HCT116 (cell line): ENCODE measurements around the gene CCDC74B. TPM values are rescaled to one million over a fixed set of nuclear protein-coding genes. Genes with fewer than 3 reads are reported as not detected.

ENCODE experiments used
- ATAC-seq: fragments of 200-7000 bp; cut with Tn5 transposase; 2 replicates; pipeline ENCODE4 v1.9.1; 2020; ENCODE audit warnings: mild to moderate bottlenecking, moderate library complexity
- BruUV-seq: library from RNA; stranded (reverse); fragments of 400-500 nt; replicated peaks from 2 replicates; lab custom pipeline; 2021; lab: Mats Ljungman, UMichigan
- CTCF ChIA-PET: fragments of 300-600 bp; sonication (Branson Sonifier 250); formaldehyde crosslinking; loops from one replicate; lab custom pipeline; 2021; ENCODE audit warnings: antibody characterized with exemption; lab: Charles Lee
- POLR2A ChIA-PET: fragments of 300-600, 350-600 bp; sonication (Branson Sonifier 250); formaldehyde crosslinking; loops from one replicate; lab custom pipeline; 2021; ENCODE audit warnings: antibody characterized with exemption; lab: Charles Lee
- RAD21 ChIA-PET, 2 experiments: fragments of 300-600 bp; sonication (Branson Sonifier 250); formaldehyde crosslinking; loops; one replicate each; lab custom pipeline; 2023; ENCODE audit warnings: low total read pairs in 2 of 2; ENCODE audit not compliant: uncharacterized antibody in 2 of 2, unreplicated experiment in 2 of 2, low non-redundant PET in 1 of 2; lab: Charles Lee
- DNase-seq: peaks from one replicate; pipeline ENCODE4 v3.0.0-alpha.2; 2010; ENCODE audit warnings: low read depth, low spot score
- H2AFZ ChIP-seq: fragments of 200-600 bp; shearing (Covaris generic), sonication (generic); 2 replicates; pipeline ENCODE4 v1.6.1; 2017; ENCODE audit warnings: low read depth, mixed run types, mixed read lengths, antibody characterized with exemption, low read length; ENCODE audit not compliant: poor library complexity, severe bottlenecking
- H3K27ac ChIP-seq: 2 replicates; pipeline ENCODE4 v1.5.1; 2012; ENCODE audit warnings: low read depth, low read length
- H3K27me3 ChIP-seq: fragments of 200-600 bp; sonication (generic); 2 replicates; pipeline ENCODE4 v1.6.1; 2016; ENCODE audit warnings: mixed run types, low read length, mixed read lengths; ENCODE audit not compliant: insufficient read depth
- H3K36me3 ChIP-seq, 2 experiments: fragments of 200-500 bp in 1 of 2; fragments of 200-600 bp in 1 of 2; sonication (Bioruptor generic) in 1 of 2; sonication (generic) in 1 of 2; 2 replicates each; pipeline versions ENCODE4 v1.5.1 to v1.6.1; 2014 to 2016; ENCODE audit warnings: low read length in 2 of 2, inconsistent platforms in 1 of 2, mixed read lengths in 1 of 2, mixed run types in 1 of 2; ENCODE audit not compliant: insufficient read depth in 2 of 2, control insufficient read depth in 1 of 2
- H3K4me1 ChIP-seq, 2 experiments: fragments of 200-600 bp in 1 of 2; sonication (generic) in 1 of 2; 2 replicates each; pipeline versions ENCODE4 v1.5.1 to v1.6.1; 2012 to 2017; ENCODE audit warnings: low read length in 2 of 2, inconsistent platforms in 1 of 2, mild to moderate bottlenecking in 1 of 2, mixed read lengths in 1 of 2, mixed run types in 1 of 2, moderate library complexity in 1 of 2; ENCODE audit not compliant: insufficient read depth in 2 of 2, control insufficient read depth in 1 of 2
- H3K4me2 ChIP-seq: fragments of 200-600 bp; sonication (generic); 2 replicates; pipeline ENCODE4 v1.6.1; 2017; ENCODE audit warnings: mixed run types, low read length, mixed read lengths
- H3K4me3 ChIP-seq, 2 experiments: fragments of 200-600 bp in 1 of 2; sonication (generic) in 1 of 2; replicated peaks in 1 of 2; 2 replicates each; pipeline ENCODE4 v1.5.1; 2011 to 2016; ENCODE audit warnings: low read length in 2 of 2, control low read depth in 1 of 2, low read depth in 1 of 2, mild to moderate bottlenecking in 1 of 2, mixed read lengths in 1 of 2, mixed run types in 1 of 2
- H3K79me2 ChIP-seq: fragments of 200-600 bp; sonication (generic); 2 replicates; pipeline ENCODE4 v1.6.1; 2017; ENCODE audit warnings: mild to moderate bottlenecking, mixed run types, low read length, moderate library complexity, mixed read lengths; ENCODE audit not compliant: insufficient read depth
- H3K9ac ChIP-seq: fragments of 200-600 bp; sonication (generic); 2 replicates; pipeline ENCODE4 v1.6.1; 2016; ENCODE audit warnings: low read length, mixed read lengths
- H3K9me2 ChIP-seq: fragments of 200-600 bp; sonication (generic), shearing (Covaris generic); 2 replicates; pipeline ENCODE4 v1.6.1; 2017; ENCODE audit warnings: mixed run types, mild to moderate bottlenecking, moderate library complexity; ENCODE audit not compliant: insufficient read depth
- H3K9me3 ChIP-seq, 2 experiments: fragments of 200-500 bp in 1 of 2; fragments of 200-600 bp in 1 of 2; sonication (Bioruptor generic) in 1 of 2; sonication (generic) in 1 of 2; 2 replicates each; pipeline ENCODE4 v1.6.1; 2014 to 2017; ENCODE audit warnings: low read length in 2 of 2, mixed read lengths in 2 of 2, inconsistent platforms in 1 of 2, low read depth in 1 of 2, mild to moderate bottlenecking in 1 of 2, mixed run types in 1 of 2, moderate library complexity in 1 of 2; ENCODE audit not compliant: control insufficient read depth in 1 of 2, insufficient read depth in 1 of 2
- H4K20me1 ChIP-seq: fragments of 200-600 bp; sonication (generic), shearing (Covaris generic); 2 replicates; pipeline ENCODE4 v1.6.1; 2017; ENCODE audit warnings: mixed run types, mild to moderate bottlenecking, moderate library complexity; ENCODE audit not compliant: insufficient read depth
- CEBPB ChIP-seq: IDR thresholded peaks from 2 replicates; pipeline ENCODE4 v1.6.1; 2012; ENCODE audit warnings: low read depth
- CTCF ChIP-seq, 3 experiments: fragments of 200-600 bp in 1 of 3; sonication (generic) in 1 of 3; IDR thresholded peaks in 2 of 3; conservative IDR thresholded peaks in 1 of 3; 2 replicates each; pipeline ENCODE4 v1.5.1; 2012 to 2017; ENCODE audit warnings: low read depth in 2 of 3, low read length in 2 of 3, antibody characterized with exemption in 1 of 3, borderline replicate concordance in 1 of 3, control low read depth in 1 of 3, mild to moderate bottlenecking in 1 of 3, mixed read lengths in 1 of 3, mixed run types in 1 of 3, moderate library complexity in 1 of 3; ENCODE audit not compliant: insufficient read depth in 1 of 3
- ELF1 ChIP-seq: IDR thresholded peaks from 2 replicates; pipeline ENCODE4 v1.6.1; 2012; ENCODE audit warnings: low read depth, borderline replicate concordance
- EZH2 ChIP-seq: fragments of 200-600 bp; sonication (generic); IDR thresholded peaks from 2 replicates; pipeline ENCODE4 v1.6.1; 2017; ENCODE audit warnings: antibody characterized with exemption, mixed run types
- EZH2phosphoT487 ChIP-seq: fragments of 200-600 bp; IDR thresholded peaks from 2 replicates; pipeline ENCODE4 v1.6.1; 2018; ENCODE audit warnings: antibody characterized with exemption, borderline replicate concordance
- JUND ChIP-seq: IDR thresholded peaks from 2 replicates; pipeline ENCODE4 v1.6.1; 2012
- MAX ChIP-seq: IDR thresholded peaks from 2 replicates; pipeline ENCODE4 v1.6.1; 2012
- POLR2A ChIP-seq: IDR thresholded peaks from 2 replicates; pipeline ENCODE4 v1.7.0; 2011; ENCODE audit warnings: borderline replicate concordance; ENCODE audit not compliant: insufficient read depth, insufficient read length; ENCODE audit errors: extremely low read depth
- POLR2AphosphoS5 ChIP-seq: IDR thresholded peaks from 2 replicates; pipeline ENCODE4 v1.6.1; 2011; ENCODE audit warnings: mild to moderate bottlenecking, low read depth, low read length, moderate library complexity
- RAD21 ChIP-seq: IDR thresholded peaks from 2 replicates; pipeline ENCODE4 v1.6.1; 2012; ENCODE audit warnings: low read depth, mild to moderate bottlenecking
- REST ChIP-seq: IDR thresholded peaks from 2 replicates; pipeline ENCODE4 v1.6.1; 2012; ENCODE audit warnings: low read depth
- SIN3A ChIP-seq: IDR thresholded peaks from 2 replicates; pipeline ENCODE4 v1.6.1; 2012; ENCODE audit warnings: low read depth
- SP1 ChIP-seq: IDR thresholded peaks from 2 replicates; pipeline ENCODE4 v1.6.1; 2012; ENCODE audit warnings: low read depth
- SRF ChIP-seq: IDR thresholded peaks from 2 replicates; pipeline ENCODE4 v1.6.1; 2012; ENCODE audit warnings: low read depth
- TCF7L2 ChIP-seq: IDR thresholded peaks from 2 replicates; pipeline ENCODE4 v1.7.0; 2011; ENCODE audit warnings: borderline replicate concordance, inconsistent platforms; ENCODE audit not compliant: insufficient read depth, insufficient read length; ENCODE audit errors: extremely low read depth
- YY1 ChIP-seq: IDR thresholded peaks from 2 replicates; pipeline ENCODE4 v1.6.1; 2011; ENCODE audit warnings: low read length, low read depth, moderate library complexity, mild to moderate bottlenecking; ENCODE audit not compliant: insufficient replicate concordance; ENCODE audit errors: extremely low read depth
- ZBTB33 ChIP-seq: IDR thresholded peaks from 2 replicates; pipeline ENCODE4 v1.6.1; 2011; ENCODE audit warnings: mild to moderate bottlenecking, low read length, moderate library complexity; ENCODE audit not compliant: insufficient replicate concordance; ENCODE audit errors: extremely low read depth
- ZFX ChIP-seq: fragments of 450-650 bp; IDR thresholded peaks from 2 replicates; pipeline ENCODE4 v1.6.1; 2017
- intact Hi-C: fragments of 100-400 bp; cut with micrococcal nuclease; formaldehyde crosslinking; loops from 2 replicates; pipeline ENCODE4 v1.10.0; 2022
- total RNA-seq: library from RNA; stranded (reverse); gene quantifications from one replicate; pipeline ENCODE4 v1.2.1, GENCODE V29; 2021; ENCODE audit not compliant: unreplicated experiment

Gene CCDC74B
- total RNA-seq, 1 experiment from 2014 or later, result 3.2 TPM

- intact Hi-C loops, result no loop called here
- Histone ChIP-seq H3K27ac (no peak overlapping the region), H3K27me3 (no peaks in the 10 kb centered on the region), H2AFZ (no peak overlapping the region), H3K4me1 (no peaks in the 10 kb centered on the region), H3K9me2 (no peaks in the 10 kb centered on the region), H3K36me3 (no peaks in the 10 kb centered on the region; a peak in 1 of 4 replicates), H3K9ac (no peak overlapping the region), H3K4me3 (no peak overlapping the region), H3K79me2 (no peaks in the 10 kb centered on the region), H3K4me2 (no peak overlapping the region), H4K20me1 (no peaks in the 10 kb centered on the region), H3K9me3 (no peaks in the 10 kb centered on the region)
- ChIA-PET POLR2A (no interaction called here), RAD21 (no interaction called here), CTCF (no interaction called here)
- no TSS peak for BruUV-seq
- no peak for DNase-seq
- TF ChIP-seq ZBTB33 (no peak), RAD21 (no peak), ELF1 (no peak), JUND (no peak), SP1 (no peak), EZH2 (no peak), SIN3A (no peak), SRF (no peak), MAX (no peak), TCF7L2 (no peak), ZFX (no peak), YY1 (no peak), CEBPB (no peak), REST (no peak), POLR2AphosphoS5 (no peak), CTCF (IDR thresholded peaks at IDR 0.05 in 2 of 3, conservative IDR thresholded peaks at IDR 0.05 in 1 of 3; ENCODE audit: borderline replicate concordance in 1 of 3, insufficient read depth in 1 of 3, low read depth in 2 of 3, low read length in 2 of 3) (no peak), EZH2phosphoT487 (no peak), POLR2A (no peak)
- ATAC-seq, result no peak
Observed at GRCh38 chr2:130158631-130159030, 13.7 kb upstream of the CCDC74B start.
